Fibroblast of mammary gland (primary cell): ENCODE data around the gene MNX1.

Source experiments
- DNase-seq: peaks from one replicate; pipeline ENCODE4 v3.0.0-alpha.2; 2010; ENCODE audit warnings: low read depth
- H3K4me3 ChIP-seq: 2 replicates; pipeline ENCODE4 v1.5.1; 2011; ENCODE audit warnings: low read depth, mild to moderate bottlenecking, low read length, moderate library complexity; ENCODE audit not compliant: control insufficient read depth
- TF ChIP-seq, protein P1 (sequence below): conservative IDR thresholded peaks from 2 replicates; pipeline ENCODE4 v1.5.1; 2011; ENCODE audit warnings: low read depth, low read length, inconsistent platforms; ENCODE audit not compliant: control insufficient read depth, insufficient read depth

The MNX1 gene

DNA sequence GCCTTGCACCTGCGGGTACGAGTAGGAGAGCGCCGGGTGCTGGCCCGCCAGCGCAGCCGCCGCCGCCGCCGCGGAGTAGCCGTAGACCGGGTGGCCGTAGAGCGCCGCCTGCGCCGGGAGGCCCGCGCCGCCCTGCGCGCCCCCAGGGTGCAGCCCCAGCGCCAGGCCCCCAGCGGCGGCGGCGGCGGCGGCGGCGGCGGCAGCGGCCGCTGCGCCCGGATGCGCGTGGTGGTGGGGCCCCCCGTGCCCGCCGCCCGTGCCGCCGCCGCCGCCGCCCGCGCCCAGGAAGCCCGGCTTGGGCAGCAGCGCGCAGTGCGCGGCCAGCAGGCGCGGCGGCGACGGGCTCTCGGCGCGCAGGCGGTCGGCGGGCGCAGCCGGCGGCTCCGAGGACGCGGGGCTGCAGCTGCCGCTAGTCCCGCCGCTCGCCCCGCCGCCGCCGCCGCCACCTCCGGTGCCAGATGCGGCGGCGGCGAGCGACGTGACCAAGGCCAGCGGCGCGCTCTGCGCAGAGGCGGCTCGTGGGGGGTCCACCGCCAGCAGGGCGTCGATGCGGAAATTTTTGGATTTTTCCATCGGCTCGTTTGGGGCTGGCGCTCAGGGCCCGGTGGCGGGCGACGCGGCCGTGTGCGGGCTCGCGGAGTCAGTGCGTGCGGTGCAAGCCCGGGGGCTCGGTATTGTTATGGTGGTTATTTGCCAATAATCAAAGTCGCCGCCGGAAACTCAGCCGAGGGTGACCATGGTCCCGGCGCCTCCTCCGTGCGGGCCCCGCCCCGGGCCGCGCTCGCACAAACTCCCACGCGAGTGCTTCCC is 480 bp downstream of the MNX1 start:
- H3K4me3 ChIP-seq: no peak overlapping the region
- TF ChIP-seq, protein P1, sequence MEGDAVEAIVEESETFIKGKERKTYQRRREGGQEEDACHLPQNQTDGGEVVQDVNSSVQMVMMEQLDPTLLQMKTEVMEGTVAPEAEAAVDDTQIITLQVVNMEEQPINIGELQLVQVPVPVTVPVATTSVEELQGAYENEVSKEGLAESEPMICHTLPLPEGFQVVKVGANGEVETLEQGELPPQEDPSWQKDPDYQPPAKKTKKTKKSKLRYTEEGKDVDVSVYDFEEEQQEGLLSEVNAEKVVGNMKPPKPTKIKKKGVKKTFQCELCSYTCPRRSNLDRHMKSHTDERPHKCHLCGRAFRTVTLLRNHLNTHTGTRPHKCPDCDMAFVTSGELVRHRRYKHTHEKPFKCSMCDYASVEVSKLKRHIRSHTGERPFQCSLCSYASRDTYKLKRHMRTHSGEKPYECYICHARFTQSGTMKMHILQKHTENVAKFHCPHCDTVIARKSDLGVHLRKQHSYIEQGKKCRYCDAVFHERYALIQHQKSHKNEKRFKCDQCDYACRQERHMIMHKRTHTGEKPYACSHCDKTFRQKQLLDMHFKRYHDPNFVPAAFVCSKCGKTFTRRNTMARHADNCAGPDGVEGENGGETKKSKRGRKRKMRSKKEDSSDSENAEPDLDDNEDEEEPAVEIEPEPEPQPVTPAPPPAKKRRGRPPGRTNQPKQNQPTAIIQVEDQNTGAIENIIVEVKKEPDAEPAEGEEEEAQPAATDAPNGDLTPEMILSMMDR: no peak
- DNase-seq: no peak

DNA sequence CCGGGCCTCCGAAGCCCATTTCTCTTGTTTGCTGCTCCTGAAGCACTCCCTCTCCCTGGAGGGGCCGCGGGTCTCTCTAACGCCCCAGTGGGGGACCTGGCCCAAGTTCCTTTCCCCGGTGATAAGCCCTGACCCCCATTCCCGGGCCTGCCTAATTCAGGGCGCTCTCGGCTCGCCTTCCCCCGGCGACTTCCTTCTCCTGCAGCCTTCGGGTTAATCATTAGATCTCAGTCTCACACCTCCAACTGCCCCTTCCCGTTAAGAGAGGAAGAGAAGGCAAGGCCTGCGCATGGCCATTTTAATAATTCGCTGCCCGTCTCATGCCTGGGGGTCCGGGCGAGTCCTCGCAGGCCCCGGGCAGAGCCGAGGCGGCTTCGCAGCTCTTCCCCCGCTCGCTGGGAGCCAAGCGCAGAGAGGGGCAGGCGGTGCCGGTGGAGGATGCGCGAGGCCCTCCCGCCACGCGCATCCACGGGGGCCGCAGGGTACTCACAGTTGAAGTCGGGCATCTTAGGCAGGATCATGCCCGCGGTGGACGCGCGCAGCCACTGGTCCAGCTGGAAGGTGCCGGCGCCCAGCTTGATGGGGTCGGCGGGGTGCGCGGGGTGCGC is 1.2 kb downstream of the MNX1 start:
- H3K4me3 ChIP-seq: no peak overlapping the region
- TF ChIP-seq, protein P1: no peak

DNA sequence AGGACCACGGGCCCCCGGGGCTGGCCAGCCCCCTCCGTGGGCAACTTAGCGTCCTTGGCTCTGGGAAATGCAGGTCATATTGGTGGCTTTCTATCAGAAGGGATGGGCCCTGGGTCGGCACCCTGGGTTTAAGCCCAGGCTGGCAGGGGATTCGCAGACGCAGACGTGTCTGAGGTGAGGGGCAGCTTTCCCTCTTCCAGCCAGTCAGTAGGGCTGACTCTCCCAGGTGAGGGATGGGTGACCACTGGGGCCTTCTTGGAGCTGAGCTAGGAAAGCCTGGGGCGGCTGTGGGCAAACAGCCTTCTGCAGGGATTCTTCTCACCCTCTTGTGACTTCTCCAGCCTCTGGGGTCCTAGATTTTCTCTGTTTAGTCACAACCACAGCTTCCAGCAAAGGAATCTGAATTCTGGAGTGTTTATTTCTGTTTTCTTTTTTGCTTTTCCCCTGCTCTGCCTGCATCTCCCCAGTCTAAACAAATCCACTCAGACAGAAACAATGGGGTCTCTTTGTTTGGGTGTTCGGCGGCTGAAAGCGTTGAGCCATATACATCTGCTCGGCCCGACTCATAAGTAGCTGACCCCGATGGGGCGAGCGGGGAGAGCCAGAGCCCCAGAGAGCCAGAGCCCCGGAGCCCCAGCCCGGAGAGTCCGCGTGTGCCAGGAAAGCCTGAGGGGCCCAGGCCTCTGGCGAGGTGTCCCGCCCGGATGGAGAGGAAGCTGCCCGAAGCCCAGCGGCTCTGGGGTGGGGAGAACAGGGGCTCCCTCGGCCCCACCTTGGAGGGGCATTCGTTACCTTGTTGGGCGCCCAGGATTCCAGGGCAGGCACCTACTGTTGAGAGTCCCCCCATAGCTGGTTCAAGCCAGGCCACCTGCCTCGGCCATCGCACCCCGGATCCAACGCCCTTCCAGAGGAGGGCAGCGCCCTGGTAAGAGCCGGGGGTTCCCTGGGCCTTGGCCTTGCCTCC is 2.0 kb downstream of the MNX1 start:
- H3K4me3 ChIP-seq: no peak overlapping the region
- no peak for DNase-seq
- TF ChIP-seq, protein P1: no peak

More for the DNA sequence above, 1.2 kb downstream of the MNX1 start:
- DNase-seq: no peak

DNA sequence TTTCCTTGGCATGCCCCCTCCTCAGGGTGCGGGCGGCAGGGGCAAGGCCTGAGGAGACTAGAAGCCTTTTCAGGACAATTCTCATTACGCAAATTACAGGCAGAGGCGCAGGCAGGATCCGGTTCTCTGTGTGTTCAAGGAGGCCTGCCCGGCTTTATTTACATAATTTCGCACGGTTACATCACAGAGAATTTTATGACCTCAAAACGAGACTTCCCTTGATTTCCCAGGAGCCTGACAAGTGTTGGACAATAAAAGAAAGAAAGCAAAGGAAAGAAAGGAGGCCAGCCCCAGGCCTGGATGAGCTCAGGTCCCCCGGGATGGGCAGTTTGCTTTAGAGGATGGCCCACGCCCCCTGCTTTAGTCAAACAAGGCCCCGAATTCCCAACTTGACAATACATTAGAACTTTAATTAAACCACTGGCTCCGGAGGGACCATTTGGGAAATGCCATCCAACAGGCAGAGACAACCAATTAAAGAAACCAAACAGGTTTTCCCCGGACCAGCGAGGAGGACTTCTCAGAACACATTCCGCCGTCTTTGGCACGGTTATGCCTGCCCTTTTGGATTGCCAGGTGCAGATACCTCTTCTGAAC is 2.9 kb downstream of the MNX1 start:
- no peak for DNase-seq
- H3K4me3 ChIP-seq: no peak overlapping the region
- TF ChIP-seq, protein P1: no peak

DNA sequence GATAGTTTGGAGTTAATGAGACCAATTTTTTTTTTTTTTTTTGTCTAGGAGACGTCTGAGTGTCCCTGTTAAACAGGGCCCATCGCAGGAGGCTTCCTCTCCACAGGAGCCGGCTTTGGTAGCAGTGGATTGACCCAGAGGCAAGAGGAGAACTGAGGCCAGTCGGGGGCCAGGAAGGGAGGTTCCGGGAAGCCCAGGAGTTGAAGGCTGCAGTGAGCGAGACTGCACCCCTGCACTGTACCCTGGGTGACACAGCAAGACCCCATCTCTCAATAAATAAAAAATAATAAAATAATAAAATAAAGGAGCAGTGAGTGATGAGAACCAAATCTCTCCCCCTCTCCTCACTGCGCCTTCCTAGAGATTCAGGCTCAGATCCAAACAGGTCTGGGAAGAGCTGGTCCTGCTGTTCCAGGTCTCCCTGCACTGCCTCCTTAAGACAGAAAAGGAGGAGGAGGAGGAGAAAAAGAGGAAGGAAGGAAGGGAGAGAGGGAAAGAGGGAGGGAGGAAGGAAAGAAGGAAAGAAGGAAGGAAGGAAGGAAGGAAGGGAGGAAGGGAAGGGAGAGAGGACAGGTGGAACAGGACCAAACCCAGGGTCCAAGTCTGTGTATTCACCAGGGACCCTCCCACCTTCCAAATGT is 3.5 kb downstream of the MNX1 start:
- TF ChIP-seq, protein P1: no peak
- H3K4me3 ChIP-seq: no peak overlapping the region
- no peak for DNase-seq
